Right lobe of liver (tissue), 6 donors: Measurements from ENCODE around the gene TPH1. TPM values are rescaled to one million over a fixed set of nuclear protein-coding genes. Genes with fewer than 3 reads are reported as not detected.

Experiments
- ATAC-seq, 4 donors: fragments of 200-7000 bp; cut with Tn5 transposase; one replicate each; pipeline ENCODE4 v1.9.1; 2020; ENCODE audit warnings: mild to moderate bottlenecking in 4 of 4, moderate library complexity in 4 of 4
- DNase-seq, 3 donors: peaks; one replicate each; pipeline ENCODE4 v3.0.0-alpha.2; 2020
- H3K27ac ChIP-seq, 3 donors: fragments of 200-600 bp; one replicate each; pipeline ENCODE4 v1.8.0; 2022
- H3K27me3 ChIP-seq, 2 donors: fragments of 200-600 bp; one replicate each; pipeline ENCODE4 v1.8.0; 2022
- H3K36me3 ChIP-seq, 4 donors: fragments of 200-600 bp; sonication (generic) in 1 of 4; one replicate each; pipeline versions ENCODE4 v1.5.1 to v1.8.0; 2017 to 2022; ENCODE audit warnings: control low read depth in 1 of 4
- H3K4me1 ChIP-seq, 4 donors: fragments of 200-600 bp; sonication (generic) in 1 of 4; one replicate each; pipeline versions ENCODE4 v1.5.1 to v1.8.0; 2017 to 2022; ENCODE audit warnings: control low read depth in 1 of 4
- H3K4me3 ChIP-seq, 3 donors: fragments of 200-600 bp; one replicate each; pipeline ENCODE4 v1.8.0; 2022
- H3K9me3 ChIP-seq, 4 donors: fragments of 200-600 bp; sonication (generic) in 1 of 4; one replicate each; pipeline versions ENCODE4 v1.5.1 to v1.8.0; 2017 to 2022; ENCODE audit warnings: control low read depth in 1 of 4
- POLR2A ChIP-seq: fragments of 450-650 bp; IDR thresholded peaks from one replicate; pipeline ENCODE4 v1.6.1; 2017; ENCODE audit warnings: antibody characterized with exemption, mild to moderate bottlenecking
- WGBS: methylation state at CpG from one replicate; pipeline ENCODE4 v1.1.6; 2018; ENCODE audit warnings: low coverage, low lambda C conversion rate; ENCODE audit not compliant: insufficient coverage; ENCODE audit errors: missing lambda C conversion rate; 5-methylcytosine and 5-hydroxymethylcytosine counted together
- intact Hi-C, 2 donors: fragments of 100-400 bp; cut with DNase I; formaldehyde crosslinking; loops; one replicate each; pipeline versions ENCODE4 v1.11.2 to v1.14.1; 2022
- total RNA-seq, 6 experiments: library from RNA; depleted of rRNA in 2 of 6; stranded (reverse); fragments of >200 nt in 2 of 6; fragmentation: NEBNext Ultra II Directional in 3 of 6; extraction: Animal tissue kit (Norgen Biotek cat#: 25700) in 3 of 6; gene quantifications; one replicate each; pipeline versions ENCODE4 v1.1.0 to v1.2.4, GENCODE V29; 2016 to 2023
- TF ChIP-seq, protein P1 (sequence below), 4 donors: fragments of 200-600 bp in 3 of 4; fragments of 450-650 bp in 1 of 4; IDR thresholded peaks; one replicate each; pipeline versions ENCODE4 v1.5.1 to v1.8.0; 2016 to 2022; ENCODE audit warnings: antibody characterized with exemption in 4 of 4, mild to moderate bottlenecking in 2 of 4
- donor health status: DM: no; HTN: yes; CAD: no.
- donor health status: DM: no; HTN: no; CAD: no.
- donor health status: DM: no; HTN: no; CAD: no.
- donor health status: DM: no; HTN: yes; CAD: no.
- donor health status: DM: no; HTN: yes; CAD: no.

The TPH1 gene
- total RNA-seq, 6 experiments from 2014 or later, result 0.07 to 0.25 (median 0.12) TPM; not detected in 1

- Histone ChIP-seq H3K4me1 (peaks cover 0 to 6% (median 2%) of the 10 kb centered on the region in 4 donors), H3K27me3 (no peaks in the 10 kb centered on the region), H3K36me3 (no peaks in the 10 kb centered on the region), H3K4me3 (no peak overlapping the region), H3K27ac (no peak overlapping the region), H3K9me3 (no peaks in the 10 kb centered on the region)
- intact Hi-C loops, result no loop called here
- DNase-seq (no peak), ATAC-seq (no peak)
- 30% methylated on average over 1 of the region's 1 CpG for WGBS
- TF ChIP-seq, protein P1, sequence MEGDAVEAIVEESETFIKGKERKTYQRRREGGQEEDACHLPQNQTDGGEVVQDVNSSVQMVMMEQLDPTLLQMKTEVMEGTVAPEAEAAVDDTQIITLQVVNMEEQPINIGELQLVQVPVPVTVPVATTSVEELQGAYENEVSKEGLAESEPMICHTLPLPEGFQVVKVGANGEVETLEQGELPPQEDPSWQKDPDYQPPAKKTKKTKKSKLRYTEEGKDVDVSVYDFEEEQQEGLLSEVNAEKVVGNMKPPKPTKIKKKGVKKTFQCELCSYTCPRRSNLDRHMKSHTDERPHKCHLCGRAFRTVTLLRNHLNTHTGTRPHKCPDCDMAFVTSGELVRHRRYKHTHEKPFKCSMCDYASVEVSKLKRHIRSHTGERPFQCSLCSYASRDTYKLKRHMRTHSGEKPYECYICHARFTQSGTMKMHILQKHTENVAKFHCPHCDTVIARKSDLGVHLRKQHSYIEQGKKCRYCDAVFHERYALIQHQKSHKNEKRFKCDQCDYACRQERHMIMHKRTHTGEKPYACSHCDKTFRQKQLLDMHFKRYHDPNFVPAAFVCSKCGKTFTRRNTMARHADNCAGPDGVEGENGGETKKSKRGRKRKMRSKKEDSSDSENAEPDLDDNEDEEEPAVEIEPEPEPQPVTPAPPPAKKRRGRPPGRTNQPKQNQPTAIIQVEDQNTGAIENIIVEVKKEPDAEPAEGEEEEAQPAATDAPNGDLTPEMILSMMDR (IDR thresholded peaks at IDR 0.05), result no peak
- no peak for TF ChIP-seq POLR2A
Observed at GRCh38 chr11:18056561-18057181, 10.6 kb upstream of the TPH1 start.

GRCh38 chr11:18054511-18055103, 8.5 kb upstream of the TPH1 start:
- Histone ChIP-seq H3K9me3 (no peaks in the 10 kb centered on the region), H3K36me3 (no peaks in the 10 kb centered on the region), H3K4me3 (no peak overlapping the region), H3K27ac (no peak overlapping the region), H3K4me1 (no peaks in the 10 kb centered on the region), H3K27me3 (no peaks in the 10 kb centered on the region)
- 80% methylated on average over 9 of the region's 10 CpGs for WGBS
- intact Hi-C loops, result no loop called here
- TF ChIP-seq POLR2A, result no peak
- TF ChIP-seq, protein P1 (IDR thresholded peaks at IDR 0.05), result no peak
- no peak for ATAC-seq
- DNase-seq, result no peak

DNA sequence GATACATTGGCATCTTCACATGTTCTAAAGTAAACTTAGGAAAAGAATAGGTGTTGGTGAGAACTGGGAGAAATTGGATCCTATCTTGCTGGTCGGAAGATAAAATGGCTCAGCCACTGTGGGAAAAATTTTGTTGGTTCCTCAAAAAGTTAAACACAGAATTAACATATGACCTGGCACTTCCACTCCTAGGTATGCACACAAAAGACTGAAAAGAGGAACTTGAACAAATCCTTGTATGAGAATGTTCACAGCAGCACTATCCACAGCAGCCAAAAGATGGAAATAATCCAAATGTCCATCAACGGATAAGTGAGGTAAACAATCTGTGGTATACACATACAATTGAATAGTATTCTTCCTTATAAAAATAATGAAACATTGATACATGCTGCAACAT, 4.8 kb upstream of the TPH1 start:
- 42% methylated on average over 2 of the region's 2 CpGs for WGBS
- Histone ChIP-seq H3K9me3 (no peaks in the 10 kb centered on the region), H3K4me1 (peaks cover 0 to 3% (median 0%) of the 10 kb centered on the region in 4 donors), H3K27ac (no peak overlapping the region), H3K36me3 (no peaks in the 10 kb centered on the region), H3K4me3 (no peak overlapping the region), H3K27me3 (peaks cover 0 to 6% of the 10 kb centered on the region in 2 donors)
- no peak for TF ChIP-seq POLR2A
- TF ChIP-seq, protein P1 (IDR thresholded peaks at IDR 0.05), result no peak
- ATAC-seq, result no peak
- DNase-seq, result no peak
- intact Hi-C loops, result no loop called here

GRCh38 chr11:18036456-18036855, 9.6 kb downstream of the TPH1 start:
- DNase-seq (no peak), ATAC-seq (no peak)
- H3K36me3 ChIP-seq, result no peaks in the 10 kb centered on the region
- H3K4me1 ChIP-seq, result no peaks in the 10 kb centered on the region
- TF ChIP-seq POLR2A, result no peak
- TF ChIP-seq, protein P1 (IDR thresholded peaks at IDR 0.05), result no peak
- no peaks in the 10 kb centered on the region for H3K27me3 ChIP-seq
- no peaks in the 10 kb centered on the region for H3K9me3 ChIP-seq
- no peak overlapping the region for H3K27ac ChIP-seq
- intact Hi-C loops, result no loop called here
- H3K4me3 ChIP-seq, result no peak overlapping the region
